NCI-H146 (cell line): ENCODE measurements around the gene SUMO4.

ENCODE experiments used
- DNase-seq: peaks from one replicate; lab custom pipeline; 2025; lab: John Stamatoyannopoulos, UW

Gene SUMO4

DNA sequence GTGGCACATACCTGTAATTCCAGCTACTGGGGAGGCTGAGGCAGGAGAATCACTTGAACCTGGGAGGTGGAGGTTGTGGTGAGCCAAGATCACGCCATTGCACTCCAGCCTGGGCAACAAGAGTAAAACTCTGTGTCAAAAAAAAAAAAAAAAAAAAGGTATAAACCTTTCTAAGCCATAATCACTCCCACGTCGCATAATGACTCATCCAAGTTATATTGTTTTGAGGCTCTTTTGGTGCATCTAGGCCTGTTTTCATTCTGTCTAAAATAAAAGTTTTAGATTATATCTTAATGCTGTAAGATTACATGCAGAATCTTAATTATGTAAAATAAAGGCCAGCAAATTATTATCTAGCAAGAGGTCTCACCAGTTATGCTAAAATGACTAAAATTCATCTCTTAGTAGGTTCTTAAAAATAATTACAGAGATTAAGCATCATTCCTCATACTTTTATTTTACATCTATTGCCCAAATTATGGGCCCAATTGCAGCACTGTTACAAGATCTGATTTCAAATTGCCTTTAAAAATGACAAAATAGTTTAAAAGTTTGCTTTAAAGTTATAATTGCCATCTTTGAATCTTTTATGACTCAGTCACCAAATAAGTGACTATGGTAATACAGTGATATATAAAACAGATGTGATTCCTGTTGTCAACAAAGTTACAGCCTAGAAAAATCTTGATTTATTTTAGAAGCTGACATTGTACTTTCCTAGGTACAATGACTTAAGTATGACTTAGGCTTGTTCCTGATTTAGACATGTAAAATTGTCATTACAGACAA lies 10.4 kb upstream of the SUMO4 start:
- no peak for DNase-seq

DNA sequence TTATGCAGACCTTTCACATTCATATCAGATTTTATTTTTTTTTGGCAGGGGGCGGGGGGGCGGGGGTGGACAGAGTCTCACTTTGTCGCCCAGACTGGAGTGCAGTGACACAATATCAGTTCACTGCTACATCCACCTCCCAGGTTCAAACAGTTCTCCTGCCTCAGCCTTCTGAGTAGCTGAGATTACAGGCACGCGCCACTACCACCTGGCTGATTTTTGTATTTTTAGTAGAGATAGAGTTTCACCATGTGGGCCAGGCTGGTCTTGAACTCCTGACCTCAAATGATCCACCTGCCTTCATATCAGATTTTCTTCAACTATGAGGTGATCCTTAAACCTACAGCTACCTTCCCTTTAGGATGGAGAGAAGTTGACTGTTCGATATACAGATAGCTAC lies 8.0 kb upstream of the SUMO4 start:
- no peak for DNase-seq

DNA sequence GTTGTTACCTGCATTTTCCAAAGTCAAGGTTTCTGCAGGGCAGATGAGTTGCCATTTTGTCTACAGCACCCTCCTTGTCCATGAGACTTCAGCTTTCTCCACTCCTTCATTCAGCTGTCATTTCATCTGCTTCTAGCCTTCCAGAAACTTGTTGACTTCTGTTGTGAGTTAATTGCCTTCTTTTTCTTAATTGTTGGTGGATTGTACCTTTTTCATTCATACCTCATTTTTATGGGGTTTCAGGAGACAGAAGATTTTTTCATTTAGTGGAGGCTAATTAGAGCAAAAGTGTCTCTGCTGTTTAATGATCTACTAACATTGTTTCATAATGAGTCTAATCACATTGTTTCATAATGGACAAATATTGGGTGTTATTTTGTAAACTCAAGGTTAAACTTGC lies 7.5 kb upstream of the SUMO4 start:
- DNase-seq = no peak

DNA sequence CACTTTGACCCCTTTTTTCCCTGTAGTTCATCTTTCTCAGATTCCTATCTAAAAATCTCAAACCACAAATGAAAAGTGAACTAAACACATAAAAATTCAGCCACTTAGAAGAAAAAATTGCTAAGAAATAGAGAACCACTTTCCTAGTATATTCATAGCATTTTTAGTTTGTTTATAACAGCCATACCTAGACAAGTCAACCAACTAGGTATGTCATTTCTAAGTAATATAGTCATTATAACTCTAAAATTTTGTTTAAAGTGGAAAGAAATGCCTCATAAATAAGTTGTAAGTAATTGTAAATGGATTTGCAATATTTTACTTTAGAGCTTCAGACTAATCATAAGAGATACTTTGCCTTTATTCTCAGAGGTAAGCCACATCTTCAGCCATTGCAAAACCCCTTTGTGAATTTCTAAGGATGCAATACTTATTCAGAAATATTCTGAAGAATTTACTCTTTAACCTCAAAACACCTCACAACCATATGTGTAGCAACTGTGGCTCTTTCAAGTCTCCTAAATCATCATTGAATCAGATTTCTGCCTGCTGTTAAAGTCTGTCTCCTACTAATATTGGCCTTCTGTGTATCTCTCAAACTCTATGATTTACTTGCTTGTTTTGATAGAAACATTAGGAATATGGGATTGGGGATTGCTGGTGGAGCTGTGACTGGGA lies 6.9 kb upstream of the SUMO4 start:
- DNase-seq = no peak

GRCh38 chr6:149395185-149395584 lies 4.9 kb upstream of the SUMO4 start:
- no peak for DNase-seq

- no peak for DNase-seq
Observed at GRCh38 chr6:149397384-149397783, 2.7 kb upstream of the SUMO4 start.

GRCh38 chr6:149403534-149403933 lies 3.5 kb downstream of the SUMO4 start:
- no peak for DNase-seq

DNA sequence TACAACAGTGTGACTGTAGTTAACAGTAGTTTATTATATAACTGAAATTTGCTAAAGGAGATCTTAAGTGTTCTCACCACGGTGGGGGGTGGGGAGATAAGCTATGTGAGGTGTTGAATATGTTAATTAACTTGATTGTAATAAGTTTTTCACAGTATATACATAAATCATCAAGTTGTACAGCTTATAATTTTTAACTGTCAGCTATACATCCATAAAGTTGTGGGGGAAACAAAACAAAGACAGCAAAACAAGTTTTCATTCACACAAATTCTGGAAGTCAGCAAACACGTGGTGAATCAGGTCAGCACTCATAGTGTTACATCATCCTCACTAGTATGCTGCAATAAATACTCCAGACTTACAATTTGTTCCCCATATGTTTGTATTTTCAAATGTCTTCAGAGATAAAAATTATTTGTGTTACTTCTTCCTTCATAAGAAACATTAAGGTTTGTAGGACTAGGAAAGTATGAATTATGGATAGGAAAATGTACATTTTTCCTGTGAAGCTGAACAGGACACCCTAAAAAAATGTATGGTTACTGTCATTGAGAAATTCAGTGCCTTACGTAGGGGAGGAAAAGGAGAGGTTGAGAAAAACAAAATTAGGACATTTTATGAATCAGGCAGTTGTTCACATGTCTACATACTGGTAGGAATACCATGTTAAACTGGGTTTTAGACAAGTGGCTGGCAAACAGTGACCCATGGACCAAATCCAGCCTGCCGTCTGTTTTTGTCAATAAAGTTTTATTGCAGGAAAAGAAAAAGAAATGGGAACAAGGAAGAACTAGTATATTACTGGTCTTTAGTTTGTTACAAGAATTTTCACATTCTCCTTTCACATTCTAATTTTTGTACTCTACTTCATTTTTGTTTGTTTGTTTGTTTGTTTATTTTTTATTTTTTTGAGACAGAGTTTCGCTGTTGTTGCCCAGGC lies 6.0 kb downstream of the SUMO4 start:
- no peak for DNase-seq

- no peak for DNase-seq
Observed at GRCh38 chr6:149409617-149410016, 9.6 kb downstream of the SUMO4 start.

- DNase-seq = no peak
Observed at GRCh38 chr6:149410557-149410956, 10.5 kb downstream of the SUMO4 start.

DNA sequence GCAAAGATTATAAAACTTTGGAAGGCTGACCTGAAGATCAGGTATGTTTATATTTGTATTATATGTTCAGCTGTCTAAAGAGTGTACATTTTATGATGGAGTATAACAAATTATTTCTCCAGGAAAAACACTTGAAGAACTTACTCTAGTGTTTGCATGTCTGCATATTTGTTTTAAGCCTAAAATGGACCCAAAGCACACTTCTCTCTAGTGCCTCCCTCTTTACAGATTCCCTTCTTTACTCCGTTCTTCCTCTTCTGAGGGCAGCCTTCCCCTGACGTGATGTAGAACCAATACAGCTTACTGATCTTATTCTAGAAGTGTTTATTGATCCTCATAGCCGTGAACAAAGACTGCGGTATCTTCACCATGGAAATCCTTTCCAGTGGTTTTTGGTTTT lies 13.9 kb downstream of the SUMO4 start:
- no peak for DNase-seq

GRCh38 chr6:149414821-149415220 lies 14.8 kb downstream of the SUMO4 start:
- no peak for DNase-seq

DNA sequence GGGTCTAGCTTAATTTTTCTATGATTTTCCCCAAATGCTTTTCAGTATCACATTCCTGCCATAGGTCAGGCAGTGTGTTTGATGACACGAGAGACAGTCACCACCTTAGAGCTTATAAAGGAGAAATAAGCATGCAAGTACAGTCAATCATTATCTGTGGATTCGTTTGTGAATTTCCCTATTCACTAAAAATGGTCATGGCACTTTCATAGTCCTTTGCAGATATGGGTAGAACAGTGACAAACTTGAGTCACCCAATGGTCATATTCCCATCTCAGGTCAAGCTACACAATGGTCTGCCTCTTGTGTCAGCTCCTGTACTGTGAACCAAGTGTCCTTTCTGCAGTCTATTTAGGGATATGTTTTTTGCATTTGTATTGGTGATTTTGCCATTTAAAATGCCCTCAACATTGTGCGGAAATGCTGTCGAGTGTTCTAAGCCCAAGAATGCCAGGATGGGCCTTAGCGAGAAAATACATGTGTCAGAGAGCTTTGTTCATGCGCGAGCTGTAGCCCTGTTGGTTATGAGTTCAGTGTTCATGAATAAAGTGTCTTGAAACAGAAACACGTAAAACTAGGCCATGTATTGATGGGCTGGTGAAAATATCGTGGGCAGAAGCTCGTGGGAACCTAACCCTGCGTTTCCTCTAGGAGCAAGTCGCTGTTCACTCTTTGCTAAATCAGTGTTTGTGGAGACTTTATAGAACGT lies 19.8 kb downstream of the SUMO4 start:
- no peak for DNase-seq

- no peak for DNase-seq
Observed at GRCh38 chr6:149421132-149421531, 21.1 kb downstream of the SUMO4 start.

DNA sequence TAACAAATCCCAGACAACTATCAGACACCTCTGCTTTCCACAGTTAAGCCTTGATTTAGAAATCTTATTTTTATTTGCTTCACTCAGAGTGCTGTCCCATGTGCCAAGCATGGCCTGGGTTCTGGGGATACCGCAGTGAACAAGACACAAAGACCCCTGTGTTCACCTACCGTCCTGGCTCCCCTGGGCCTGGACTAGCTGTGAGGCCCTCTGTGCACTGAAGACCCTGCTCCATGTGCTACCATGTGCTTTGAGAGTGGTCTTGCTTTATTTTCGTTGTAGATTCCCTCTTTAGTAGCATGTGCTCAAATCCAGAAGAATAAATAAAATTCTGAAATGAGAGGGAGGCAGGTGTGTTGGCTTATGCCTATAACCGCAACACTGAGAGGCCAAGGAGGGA lies 22.5 kb downstream of the SUMO4 start:
- no peak for DNase-seq

GRCh38 chr6:149423964-149424440 lies 23.9 kb downstream of the SUMO4 start:
- DNase-seq = peak; percentile 36

DNA sequence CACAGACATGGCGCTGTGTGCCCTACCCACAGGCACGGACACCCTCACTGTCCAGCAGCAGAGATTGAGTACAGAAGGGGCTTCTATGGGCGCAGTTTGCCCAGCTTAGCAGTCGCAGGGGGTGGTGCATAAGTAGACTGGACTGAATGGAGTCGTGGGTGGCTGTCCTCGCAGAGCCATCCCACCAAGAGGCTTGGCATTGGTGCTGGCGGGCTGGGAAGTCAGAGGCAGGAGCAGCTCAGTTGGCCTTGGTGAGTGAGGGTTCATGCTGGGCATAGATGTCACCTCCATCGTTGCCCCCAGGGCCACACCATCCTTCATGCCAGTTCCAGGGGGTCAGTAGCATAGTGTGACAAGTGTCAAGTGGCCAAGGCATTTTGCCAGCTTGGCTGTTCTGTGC lies 25.2 kb downstream of the SUMO4 start:
- no peak for DNase-seq

DNA sequence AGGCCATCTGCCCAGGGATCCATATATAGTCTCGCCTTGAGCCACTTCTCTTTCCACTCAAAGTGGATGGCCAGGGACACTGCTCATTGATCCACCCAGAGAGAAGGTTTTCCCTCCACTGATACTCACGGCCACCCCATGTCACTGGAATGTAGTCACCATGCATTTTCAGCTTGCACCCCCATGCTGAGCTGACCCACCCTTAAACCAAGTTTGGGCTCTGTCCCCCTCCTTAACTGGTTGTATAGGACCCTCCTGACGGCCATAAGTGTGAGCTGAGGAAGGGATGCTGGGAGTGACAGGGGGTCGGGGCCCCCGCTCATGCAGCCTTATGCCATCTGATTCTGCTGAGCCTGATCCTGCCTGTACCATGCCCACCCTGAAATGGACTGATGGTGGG lies 25.7 kb downstream of the SUMO4 start:
- no peak for DNase-seq

- DNase-seq = no peak
Observed at GRCh38 chr6:149428606-149429005, 28.5 kb downstream of the SUMO4 start.

DNA sequence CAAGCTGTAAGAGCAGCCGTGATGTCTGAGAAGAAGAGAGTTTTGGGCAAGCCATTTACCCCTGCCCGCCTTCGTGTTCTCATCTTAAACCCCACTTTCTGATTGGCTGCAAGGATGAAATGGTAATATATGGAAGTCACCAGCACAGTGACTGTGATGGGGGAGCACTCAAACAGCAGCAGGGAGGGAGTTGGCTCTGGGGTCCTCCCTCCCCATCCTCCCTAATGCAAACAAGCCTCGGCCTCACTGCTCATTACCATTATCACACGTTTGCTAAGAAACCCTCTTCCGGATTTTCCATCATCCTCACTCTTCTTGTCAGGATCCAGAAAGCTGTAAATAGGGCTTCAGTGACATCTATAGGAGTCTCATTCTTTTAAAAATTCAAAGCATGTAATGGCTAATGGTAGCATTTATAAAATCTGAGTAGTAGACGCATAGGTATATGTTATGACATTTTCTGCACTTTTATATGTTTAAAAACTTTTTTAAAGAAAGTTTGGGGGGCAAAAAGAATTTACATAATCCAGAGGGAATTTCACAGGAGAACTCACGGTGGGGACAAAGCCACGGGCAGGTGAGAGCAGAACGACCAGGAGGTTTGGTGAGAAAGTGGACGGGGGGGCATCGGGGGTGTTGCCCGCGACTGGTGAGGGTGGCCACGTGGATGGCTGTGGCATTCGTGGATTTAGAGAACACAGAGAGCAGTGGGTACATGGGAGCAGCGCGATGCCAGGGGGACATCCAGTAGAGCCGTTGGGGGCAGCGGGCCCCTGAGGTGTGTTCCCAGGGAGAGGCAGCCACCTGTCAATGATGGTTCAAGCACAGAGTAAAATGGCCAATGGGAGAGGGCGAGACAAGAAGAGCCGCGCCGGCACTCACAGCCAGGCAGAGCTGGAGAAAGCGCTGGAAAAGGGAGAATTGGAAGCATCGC lies 29.6 kb downstream of the SUMO4 start:
- no peak for DNase-seq
